ENCODE data around the gene DOCK3. TPM values are rescaled to one million over a fixed set of nuclear protein-coding genes. Genes with fewer than 3 reads are reported as not detected.

Gene DOCK3, protein sequence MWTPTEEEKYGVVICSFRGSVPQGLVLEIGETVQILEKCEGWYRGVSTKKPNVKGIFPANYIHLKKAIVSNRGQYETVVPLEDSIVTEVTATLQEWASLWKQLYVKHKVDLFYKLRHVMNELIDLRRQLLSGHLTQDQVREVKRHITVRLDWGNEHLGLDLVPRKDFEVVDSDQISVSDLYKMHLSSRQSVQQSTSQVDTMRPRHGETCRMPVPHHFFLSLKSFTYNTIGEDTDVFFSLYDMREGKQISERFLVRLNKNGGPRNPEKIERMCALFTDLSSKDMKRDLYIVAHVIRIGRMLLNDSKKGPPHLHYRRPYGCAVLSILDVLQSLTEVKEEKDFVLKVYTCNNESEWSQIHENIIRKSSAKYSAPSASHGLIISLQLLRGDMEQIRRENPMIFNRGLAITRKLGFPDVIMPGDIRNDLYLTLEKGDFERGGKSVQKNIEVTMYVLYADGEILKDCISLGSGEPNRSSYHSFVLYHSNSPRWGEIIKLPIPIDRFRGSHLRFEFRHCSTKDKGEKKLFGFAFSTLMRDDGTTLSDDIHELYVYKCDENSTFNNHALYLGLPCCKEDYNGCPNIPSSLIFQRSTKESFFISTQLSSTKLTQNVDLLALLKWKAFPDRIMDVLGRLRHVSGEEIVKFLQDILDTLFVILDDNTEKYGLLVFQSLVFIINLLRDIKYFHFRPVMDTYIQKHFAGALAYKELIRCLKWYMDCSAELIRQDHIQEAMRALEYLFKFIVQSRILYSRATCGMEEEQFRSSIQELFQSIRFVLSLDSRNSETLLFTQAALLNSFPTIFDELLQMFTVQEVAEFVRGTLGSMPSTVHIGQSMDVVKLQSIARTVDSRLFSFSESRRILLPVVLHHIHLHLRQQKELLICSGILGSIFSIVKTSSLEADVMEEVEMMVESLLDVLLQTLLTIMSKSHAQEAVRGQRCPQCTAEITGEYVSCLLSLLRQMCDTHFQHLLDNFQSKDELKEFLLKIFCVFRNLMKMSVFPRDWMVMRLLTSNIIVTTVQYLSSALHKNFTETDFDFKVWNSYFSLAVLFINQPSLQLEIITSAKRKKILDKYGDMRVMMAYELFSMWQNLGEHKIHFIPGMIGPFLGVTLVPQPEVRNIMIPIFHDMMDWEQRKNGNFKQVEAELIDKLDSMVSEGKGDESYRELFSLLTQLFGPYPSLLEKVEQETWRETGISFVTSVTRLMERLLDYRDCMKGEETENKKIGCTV (N-terminal part only)
- 0.04 TPM for polyA plus RNA-seq (2012; ENCODE audit: low read depth, missing spikeins)

GRCh38 chr3:50674349-50675178, at the start of gene DOCK3:
Gene DOCK3, plus strand, starts transcription at chr3:50674927. Its CDS starts 337 bp downstream, at chr3:50675264.
- TF ChIP-seq TAF1 (IDR thresholded peaks at IDR 0.05; ENCODE audit: low read depth, low read length) (no peak), PAX5 (IDR thresholded peaks at IDR 0.05; ENCODE audit: insufficient read depth, low read length, severe bottlenecking) (no peak), POLR2A (IDR thresholded peaks at IDR 0.05; ENCODE audit: low read depth, low read length) (no peak), POU2F2 (IDR thresholded peaks at IDR 0.05; ENCODE audit: low read depth, low read length) (no peak), POLR2AphosphoS5 (IDR thresholded peaks at IDR 0.05; ENCODE audit: low read depth, low read length) (no peak), SPI1 (IDR thresholded peaks at IDR 0.05; ENCODE audit: low read depth, low read length) (no peak)
- DNase-seq (ENCODE audit: insufficient read length, low spot score) (peak; percentile 69), FAIRE-seq (peak; percentile 54)

DNA sequence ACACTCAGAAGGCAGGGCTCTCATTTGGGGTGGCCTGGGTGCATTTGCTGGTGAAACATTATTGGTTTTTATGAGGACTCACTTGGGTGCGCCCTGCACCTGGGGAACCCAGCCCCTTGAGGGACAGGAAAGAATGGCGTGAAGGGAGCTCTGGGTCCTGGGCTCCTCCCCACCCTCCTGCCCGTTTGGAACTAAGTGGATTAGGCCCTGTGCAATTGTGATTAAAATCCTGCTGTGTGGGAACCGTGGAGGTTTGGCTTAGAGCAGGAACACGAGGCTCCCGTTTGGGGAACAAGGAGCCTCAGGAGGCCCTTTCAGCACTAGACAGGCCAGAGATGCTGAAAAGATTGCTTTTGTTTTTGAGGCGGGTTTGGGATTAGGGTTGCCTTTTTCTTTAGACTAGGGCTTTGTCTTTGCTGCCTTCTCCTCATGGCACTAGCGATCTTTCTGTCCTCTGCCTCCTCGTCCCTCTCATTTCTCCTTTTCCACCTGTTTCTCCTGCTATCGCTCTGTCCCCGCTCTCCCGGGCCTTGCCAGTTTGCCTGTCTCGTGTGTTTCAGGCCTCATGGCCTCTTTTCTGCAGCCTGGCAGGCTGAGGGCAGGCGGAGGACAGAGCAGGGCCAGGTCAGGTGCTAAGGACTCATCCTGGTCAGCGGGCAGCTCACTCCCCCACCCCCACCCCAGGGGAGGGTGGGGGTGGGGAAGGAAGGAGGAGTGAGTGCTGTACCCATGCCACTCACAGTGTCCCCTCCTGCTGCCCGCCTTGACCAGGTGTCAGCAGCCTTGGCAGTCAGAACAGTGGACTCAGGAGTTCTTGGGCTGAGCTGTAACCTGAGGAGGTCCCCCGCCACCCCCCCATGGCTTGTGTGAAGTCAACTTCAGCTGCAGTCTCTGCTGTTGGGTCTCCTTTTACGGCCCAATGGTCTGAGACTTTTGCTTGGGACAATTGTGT, 49.2 kb upstream of the DOCK3 start:
- DNase-seq (ENCODE audit: insufficient read length, low spot score) (no peak), FAIRE-seq (no peak)
- TF ChIP-seq TAF1 (IDR thresholded peaks at IDR 0.05; ENCODE audit: low read depth, low read length) = no peak
- TF ChIP-seq PAX5 (IDR thresholded peaks at IDR 0.05; ENCODE audit: insufficient read depth, low read length, severe bottlenecking) = no peak
- TF ChIP-seq POLR2AphosphoS5 (IDR thresholded peaks at IDR 0.05; ENCODE audit: low read depth, low read length) = no peak
- TF ChIP-seq SPI1 (IDR thresholded peaks at IDR 0.05; ENCODE audit: low read depth, low read length) = no peak
- TF ChIP-seq POLR2A (IDR thresholded peaks at IDR 0.05; ENCODE audit: low read depth, low read length) = no peak
- no peak for TF ChIP-seq POU2F2 (IDR thresholded peaks at IDR 0.05; ENCODE audit: low read depth, low read length)

DNA sequence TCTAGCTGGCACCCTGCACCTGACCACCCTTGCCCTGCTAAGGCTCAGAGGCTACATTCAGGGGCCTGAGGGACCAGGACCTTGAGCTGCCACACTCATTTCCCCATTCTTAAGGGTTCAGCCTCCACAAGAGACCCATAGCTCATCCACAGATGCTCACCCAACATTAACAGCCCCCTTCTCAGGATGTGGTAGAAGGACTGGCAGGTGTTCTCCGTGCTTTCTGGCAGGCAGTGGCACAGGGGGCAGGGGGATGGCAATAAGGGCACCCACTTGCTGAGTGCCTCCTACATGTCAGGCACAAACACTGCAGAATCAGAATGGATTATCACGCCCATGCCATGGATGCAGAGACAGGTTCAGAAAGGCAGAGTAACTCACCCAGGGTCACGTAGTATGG, 48.3 kb upstream of the DOCK3 start:
- TF ChIP-seq POU2F2 (IDR thresholded peaks at IDR 0.05; ENCODE audit: low read depth, low read length) = no peak
- no peak for TF ChIP-seq POLR2AphosphoS5 (IDR thresholded peaks at IDR 0.05; ENCODE audit: low read depth, low read length)
- no peak for TF ChIP-seq SPI1 (IDR thresholded peaks at IDR 0.05; ENCODE audit: low read depth, low read length)
- no peak for TF ChIP-seq TAF1 (IDR thresholded peaks at IDR 0.05; ENCODE audit: low read depth, low read length)
- TF ChIP-seq POLR2A (IDR thresholded peaks at IDR 0.05; ENCODE audit: low read depth, low read length) = no peak
- no peak for TF ChIP-seq PAX5 (IDR thresholded peaks at IDR 0.05; ENCODE audit: insufficient read depth, low read length, severe bottlenecking)
- DNase-seq (ENCODE audit: insufficient read length, low spot score) (no peak), FAIRE-seq (no peak)

DNA sequence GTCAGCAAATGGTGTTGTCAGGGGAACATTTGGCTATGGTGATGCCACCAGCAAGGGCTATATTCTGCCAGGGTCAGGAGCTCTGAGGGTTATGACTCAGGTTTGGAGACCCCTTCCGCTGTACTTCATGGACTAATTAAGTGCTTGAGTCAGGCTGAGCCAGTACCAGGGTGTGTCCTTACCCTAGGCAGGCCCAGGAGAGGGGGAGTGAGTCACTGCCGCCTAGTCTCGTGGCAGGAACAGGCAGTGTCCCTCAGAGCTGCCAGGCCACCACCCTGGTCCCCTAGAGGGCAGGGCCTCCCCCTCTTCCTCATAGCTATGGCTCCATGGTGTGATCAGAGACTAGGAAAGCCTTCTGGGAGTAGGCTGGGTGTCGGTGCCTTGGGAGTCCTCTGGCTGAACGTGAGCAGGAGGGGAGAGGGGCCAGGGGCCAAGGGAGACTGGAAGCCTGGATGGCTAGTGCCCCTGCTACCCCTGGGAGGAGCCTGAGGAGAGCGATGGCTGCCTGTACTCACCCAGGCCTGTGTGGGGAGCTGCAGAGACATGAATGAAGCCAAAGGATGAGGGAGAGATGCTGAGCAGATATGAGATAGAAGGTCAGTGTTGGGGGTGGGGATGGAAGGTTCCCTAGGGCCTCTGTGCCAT, 47.2 kb upstream of the DOCK3 start:
- DNase-seq (ENCODE audit: insufficient read length, low spot score) (peak; percentile 27), FAIRE-seq (peak; percentile 60)
- no peak for TF ChIP-seq PAX5 (IDR thresholded peaks at IDR 0.05; ENCODE audit: insufficient read depth, low read length, severe bottlenecking)
- no peak for TF ChIP-seq POLR2A (IDR thresholded peaks at IDR 0.05; ENCODE audit: low read depth, low read length)
- no peak for TF ChIP-seq POLR2AphosphoS5 (IDR thresholded peaks at IDR 0.05; ENCODE audit: low read depth, low read length)
- no peak for TF ChIP-seq SPI1 (IDR thresholded peaks at IDR 0.05; ENCODE audit: low read depth, low read length)
- TF ChIP-seq POU2F2 (IDR thresholded peaks at IDR 0.05; ENCODE audit: low read depth, low read length) = no peak
- no peak for TF ChIP-seq TAF1 (IDR thresholded peaks at IDR 0.05; ENCODE audit: low read depth, low read length)

GRCh38 chr3:50628601-50629000, 46.1 kb upstream of the DOCK3 start:
- FAIRE-seq (no peak), DNase-seq (ENCODE audit: insufficient read length, low spot score) (no peak)
- no peak for TF ChIP-seq POU2F2 (IDR thresholded peaks at IDR 0.05; ENCODE audit: low read depth, low read length)
- TF ChIP-seq SPI1 (IDR thresholded peaks at IDR 0.05; ENCODE audit: low read depth, low read length) = no peak
- TF ChIP-seq TAF1 (IDR thresholded peaks at IDR 0.05; ENCODE audit: low read depth, low read length) = no peak

DNA sequence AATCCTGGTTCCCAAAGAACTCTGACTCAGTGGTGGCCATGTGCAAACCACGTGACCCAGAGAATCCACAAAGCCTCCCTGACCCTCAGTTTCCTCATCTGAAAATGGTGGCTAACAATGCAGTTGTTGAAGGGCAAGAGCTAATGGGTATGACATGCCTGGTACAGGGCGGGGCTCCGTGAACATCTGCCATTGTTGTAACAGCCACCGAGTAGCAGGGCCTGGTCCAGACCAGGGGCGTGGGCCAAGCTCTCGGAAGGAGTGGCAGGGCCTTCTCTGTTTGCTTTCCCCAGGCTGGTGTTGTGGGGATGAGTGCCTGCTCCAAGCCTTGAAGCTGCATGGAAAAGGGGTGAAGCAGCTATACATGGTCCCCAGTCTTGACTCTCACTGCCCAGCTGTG, 44.3 kb upstream of the DOCK3 start:
- no peak for TF ChIP-seq POU2F2 (IDR thresholded peaks at IDR 0.05; ENCODE audit: low read depth, low read length)
- TF ChIP-seq POLR2A (IDR thresholded peaks at IDR 0.05; ENCODE audit: low read depth, low read length) = no peak
- TF ChIP-seq POLR2AphosphoS5 (IDR thresholded peaks at IDR 0.05; ENCODE audit: low read depth, low read length) = no peak
- no peak for TF ChIP-seq PAX5 (IDR thresholded peaks at IDR 0.05; ENCODE audit: insufficient read depth, low read length, severe bottlenecking)
- no peak for TF ChIP-seq SPI1 (IDR thresholded peaks at IDR 0.05; ENCODE audit: low read depth, low read length)
- TF ChIP-seq TAF1 (IDR thresholded peaks at IDR 0.05; ENCODE audit: low read depth, low read length) = no peak
- DNase-seq (ENCODE audit: insufficient read length, low spot score) (no peak), FAIRE-seq (peak; percentile 5)

DNA sequence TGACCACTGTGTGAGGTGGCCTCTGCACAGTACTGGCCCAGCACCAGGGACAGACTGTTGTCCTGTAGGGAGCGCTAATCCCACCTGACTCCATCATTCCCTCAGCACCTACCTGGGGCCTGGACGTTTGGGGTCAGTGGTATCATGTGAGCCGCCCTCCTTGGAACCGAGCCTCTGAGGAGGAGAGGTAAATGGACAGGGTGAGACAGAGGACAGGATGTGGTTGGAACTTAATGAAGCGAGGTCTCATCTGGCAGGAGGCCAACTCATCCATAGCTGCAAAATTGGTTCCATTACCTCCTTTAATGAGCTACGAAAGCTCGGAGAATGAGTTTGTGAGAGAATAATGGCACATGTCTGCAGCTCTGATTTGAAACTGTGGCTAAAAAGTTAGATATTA, 43.9 kb upstream of the DOCK3 start:
- FAIRE-seq (no peak), DNase-seq (ENCODE audit: insufficient read length, low spot score) (no peak)
- TF ChIP-seq POLR2A (IDR thresholded peaks at IDR 0.05; ENCODE audit: low read depth, low read length) = no peak
- TF ChIP-seq SPI1 (IDR thresholded peaks at IDR 0.05; ENCODE audit: low read depth, low read length) = no peak

Data from GM12891 (cell line).